Calu3 (cell line): ENCODE results near the gene TNFAIP2. TPM values are rescaled to one million over a fixed set of nuclear protein-coding genes. Genes with fewer than 3 reads are reported as not detected.
A peak's percentile ranks its signal among the peaks of the same experiment; 100 is the strongest.

ENCODE experiments used
- BruUV-seq: library from RNA; stranded (reverse); fragments of 400-500 nt; replicated peaks from 2 replicates; lab custom pipeline; 2021; lab: Mats Ljungman, UMichigan
- CTCF ChIA-PET: fragments of 300-600 bp; sonication (Branson Sonifier 250); formaldehyde crosslinking; loops from one replicate; lab custom pipeline; 2022; ENCODE audit warnings: antibody characterized with exemption; lab: Charles Lee
- DNase-seq: peaks from one replicate; pipeline ENCODE4 v3.0.0; 2022
- H3K27ac Mint-ChIP-seq: one replicate; pipeline ENCODE4 v1.8.0; 2022; ENCODE audit warnings: mixed read lengths; ENCODE audit not compliant: unreplicated experiment
- H3K27me3 Mint-ChIP-seq: one replicate; pipeline ENCODE4 v1.8.0; 2022; ENCODE audit warnings: mixed read lengths; ENCODE audit not compliant: unreplicated experiment
- H3K36me3 Mint-ChIP-seq: one replicate; pipeline ENCODE4 v1.8.0; 2022; ENCODE audit warnings: mild to moderate bottlenecking, moderate library complexity, mixed read lengths; ENCODE audit not compliant: insufficient read depth, unreplicated experiment
- H3K4me1 Mint-ChIP-seq: one replicate; pipeline ENCODE4 v1.8.0; 2022; ENCODE audit warnings: mild to moderate bottlenecking, low read depth, mixed read lengths; ENCODE audit not compliant: unreplicated experiment
- H3K4me3 Mint-ChIP-seq: one replicate; pipeline ENCODE4 v1.8.0; 2022; ENCODE audit warnings: mild to moderate bottlenecking, low read depth, moderate library complexity, mixed read lengths; ENCODE audit not compliant: unreplicated experiment
- H3K9me3 Mint-ChIP-seq: one replicate; pipeline ENCODE4 v1.8.0; 2022; ENCODE audit warnings: low read depth, mixed read lengths; ENCODE audit not compliant: unreplicated experiment
- intact Hi-C: fragments of 100-400 bp; cut with micrococcal nuclease; formaldehyde crosslinking; loops from one replicate; pipeline ENCODE4 v1.10.0; 2022; ENCODE audit not compliant: unreplicated experiment
- total RNA-seq: library from RNA; stranded (reverse); gene quantifications from 2 replicates; pipeline ENCODE4 v1.2.3, GENCODE V29; 2022
- TF ChIP-seq, protein P1 (sequence below): fragments of 200-600 bp; IDR thresholded peaks from one replicate; pipeline ENCODE4 v1.8.0; 2022; ENCODE audit warnings: antibody characterized with exemption; ENCODE audit not compliant: unreplicated experiment

TNFAIP2 gene
- total RNA-seq, 1 experiment from 2014 or later = 195 TPM

DNA sequence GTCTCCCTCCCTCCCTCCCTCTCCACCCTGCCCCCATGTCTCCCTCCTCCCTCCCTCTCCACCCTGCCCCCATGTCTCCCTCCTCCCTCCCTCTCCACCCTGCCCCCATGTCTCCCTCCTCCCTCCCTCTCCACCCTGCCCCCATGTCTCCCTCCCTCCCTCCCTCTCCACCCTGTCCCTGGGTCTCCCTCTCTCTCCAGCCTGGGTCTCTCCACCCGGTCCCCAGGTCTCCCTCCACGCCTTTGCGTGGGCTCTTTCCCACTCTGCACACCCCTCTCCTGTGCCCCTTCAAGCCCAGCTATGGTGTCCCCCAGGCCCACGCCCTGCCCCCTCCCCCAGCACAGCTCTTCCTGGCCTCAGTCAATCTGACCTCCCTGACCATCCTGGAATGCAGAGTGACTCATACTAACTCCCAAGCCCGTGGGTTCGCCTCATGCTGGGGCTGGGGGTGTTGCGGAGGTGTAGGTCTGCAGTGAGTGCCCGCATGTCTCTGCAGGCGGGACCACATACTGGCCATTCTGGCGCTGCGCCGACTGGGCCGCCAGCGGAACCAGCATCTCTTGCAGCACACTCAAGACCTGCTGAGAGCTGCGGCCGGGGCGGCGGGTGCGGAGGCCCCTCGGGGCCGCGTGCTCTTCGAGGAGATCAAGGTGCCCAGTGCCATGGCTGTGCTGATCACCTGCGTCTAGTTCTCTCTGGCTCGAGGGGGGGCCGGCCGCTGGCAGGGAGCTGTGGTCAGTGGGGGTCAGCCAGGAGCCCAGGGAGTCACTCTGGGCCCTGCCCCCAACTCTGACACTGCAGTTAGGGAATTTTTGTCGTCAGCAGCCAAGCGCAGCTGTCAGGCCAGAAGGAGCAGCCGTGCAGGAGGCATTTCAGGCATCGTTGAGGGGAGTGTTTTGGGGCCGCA lies 13.5 kb upstream of the TNFAIP2 start:
- H3K9me3 Mint-ChIP-seq = no peaks in the 10 kb centered on the region
- intact Hi-C loops = no loop called here
- peaks cover 17% of the 10 kb centered on the region for H3K36me3 Mint-ChIP-seq
- TF ChIP-seq, protein P1, sequence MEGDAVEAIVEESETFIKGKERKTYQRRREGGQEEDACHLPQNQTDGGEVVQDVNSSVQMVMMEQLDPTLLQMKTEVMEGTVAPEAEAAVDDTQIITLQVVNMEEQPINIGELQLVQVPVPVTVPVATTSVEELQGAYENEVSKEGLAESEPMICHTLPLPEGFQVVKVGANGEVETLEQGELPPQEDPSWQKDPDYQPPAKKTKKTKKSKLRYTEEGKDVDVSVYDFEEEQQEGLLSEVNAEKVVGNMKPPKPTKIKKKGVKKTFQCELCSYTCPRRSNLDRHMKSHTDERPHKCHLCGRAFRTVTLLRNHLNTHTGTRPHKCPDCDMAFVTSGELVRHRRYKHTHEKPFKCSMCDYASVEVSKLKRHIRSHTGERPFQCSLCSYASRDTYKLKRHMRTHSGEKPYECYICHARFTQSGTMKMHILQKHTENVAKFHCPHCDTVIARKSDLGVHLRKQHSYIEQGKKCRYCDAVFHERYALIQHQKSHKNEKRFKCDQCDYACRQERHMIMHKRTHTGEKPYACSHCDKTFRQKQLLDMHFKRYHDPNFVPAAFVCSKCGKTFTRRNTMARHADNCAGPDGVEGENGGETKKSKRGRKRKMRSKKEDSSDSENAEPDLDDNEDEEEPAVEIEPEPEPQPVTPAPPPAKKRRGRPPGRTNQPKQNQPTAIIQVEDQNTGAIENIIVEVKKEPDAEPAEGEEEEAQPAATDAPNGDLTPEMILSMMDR = no peak
- H3K27ac Mint-ChIP-seq = no peak overlapping the region
- no peaks in the 10 kb centered on the region for H3K27me3 Mint-ChIP-seq
- BruUV-seq = no TSS peak
- H3K4me1 Mint-ChIP-seq = peaks cover 49% of the 10 kb centered on the region
- no peak for DNase-seq
- peak overlapping the region; percentile 34 for H3K4me3 Mint-ChIP-seq
- CTCF ChIA-PET = no interaction called here

DNA sequence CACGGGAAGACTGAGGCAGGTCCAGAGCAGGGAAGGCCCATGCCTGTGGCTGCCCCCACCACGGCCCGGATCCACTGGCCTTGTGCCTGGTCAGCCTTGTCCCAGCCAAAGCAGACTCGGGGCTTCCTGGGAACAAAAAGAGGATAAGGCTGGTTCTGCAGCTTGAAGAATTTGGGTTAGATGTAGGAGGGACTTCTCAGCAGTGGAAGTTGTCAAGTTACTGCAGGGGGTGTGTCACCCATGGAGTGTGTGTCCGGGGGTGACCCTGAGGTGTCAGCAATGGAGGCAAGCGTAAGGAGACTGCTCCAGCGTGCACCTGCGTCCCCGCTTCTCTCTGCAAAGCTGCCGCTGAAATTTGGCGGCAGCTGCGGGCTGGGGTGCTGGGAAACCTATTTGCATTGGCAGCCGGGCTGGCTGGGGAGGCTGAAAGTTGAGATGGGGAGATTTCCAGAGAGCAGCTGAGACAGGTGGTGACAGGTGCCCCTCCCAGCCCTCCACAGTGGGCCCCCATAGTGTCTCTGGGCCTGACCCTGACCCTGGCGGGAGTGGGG lies 12.5 kb upstream of the TNFAIP2 start:
- DNase-seq = no peak
- CTCF ChIA-PET = interaction anchor here (0.6 kb wide), 1 partner anchor 113 kb away, joined by 4 read pairs; no protein-coding TSS in a partner anchor
- no peaks in the 10 kb centered on the region for H3K9me3 Mint-ChIP-seq
- intact Hi-C loops = no loop called here
- TF ChIP-seq, protein P1 = no peak
- H3K4me3 Mint-ChIP-seq = peak overlapping the region; percentile 34
- BruUV-seq = no TSS peak
- no peaks in the 10 kb centered on the region for H3K27me3 Mint-ChIP-seq
- H3K36me3 Mint-ChIP-seq = peaks cover 9% of the 10 kb centered on the region
- peaks cover 45% of the 10 kb centered on the region for H3K4me1 Mint-ChIP-seq
- H3K27ac Mint-ChIP-seq = peak overlapping the region; percentile 20

DNA sequence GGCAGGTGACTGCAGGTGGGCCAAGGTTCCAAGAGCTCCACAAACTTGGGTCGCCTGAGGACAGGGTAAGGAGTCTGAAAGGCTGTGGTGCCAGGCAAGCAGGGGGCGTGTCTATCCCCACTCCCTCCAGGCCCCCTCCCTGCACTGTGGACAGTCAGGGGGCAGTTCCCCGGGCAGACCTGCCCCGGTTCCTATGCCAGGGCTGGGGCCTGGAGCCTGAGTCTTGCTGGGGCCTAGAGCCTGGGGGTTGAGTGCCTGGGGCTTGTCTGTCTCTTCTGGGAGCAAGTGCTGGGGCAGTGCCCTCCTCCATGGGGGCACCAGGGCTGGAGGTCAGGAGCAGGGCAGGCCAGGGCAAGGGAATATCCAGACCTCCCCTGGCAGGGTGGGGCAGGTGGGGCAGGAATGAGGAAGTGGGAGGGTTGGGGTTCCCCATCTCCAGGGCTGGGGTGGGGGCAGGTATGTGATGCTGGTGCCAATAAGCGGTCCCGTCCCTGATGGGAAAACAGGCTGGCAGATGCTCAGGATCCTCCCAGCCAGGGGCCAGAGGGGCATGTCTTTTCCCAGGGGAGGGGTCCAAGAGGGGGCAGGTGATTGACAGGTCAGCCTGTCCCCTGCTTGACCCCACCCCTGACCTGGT lies 11.9 kb upstream of the TNFAIP2 start:
- Mint-ChIP-seq H3K9me3 (no peaks in the 10 kb centered on the region), H3K27ac (peak overlapping the region; percentile 20), H3K36me3 (peaks cover 14% of the 10 kb centered on the region), H3K4me1 (peaks cover 50% of the 10 kb centered on the region), H3K27me3 (no peaks in the 10 kb centered on the region), H3K4me3 (peak overlapping the region; percentile 34)
- TF ChIP-seq, protein P1 = no peak
- CTCF ChIA-PET = interaction anchor here (0.6 kb wide), 1 partner anchor 112 kb away, joined by 4 read pairs; no protein-coding TSS in a partner anchor
- intact Hi-C loops = no loop called here
- BruUV-seq = no TSS peak
- peak; percentile 79 for DNase-seq

DNA sequence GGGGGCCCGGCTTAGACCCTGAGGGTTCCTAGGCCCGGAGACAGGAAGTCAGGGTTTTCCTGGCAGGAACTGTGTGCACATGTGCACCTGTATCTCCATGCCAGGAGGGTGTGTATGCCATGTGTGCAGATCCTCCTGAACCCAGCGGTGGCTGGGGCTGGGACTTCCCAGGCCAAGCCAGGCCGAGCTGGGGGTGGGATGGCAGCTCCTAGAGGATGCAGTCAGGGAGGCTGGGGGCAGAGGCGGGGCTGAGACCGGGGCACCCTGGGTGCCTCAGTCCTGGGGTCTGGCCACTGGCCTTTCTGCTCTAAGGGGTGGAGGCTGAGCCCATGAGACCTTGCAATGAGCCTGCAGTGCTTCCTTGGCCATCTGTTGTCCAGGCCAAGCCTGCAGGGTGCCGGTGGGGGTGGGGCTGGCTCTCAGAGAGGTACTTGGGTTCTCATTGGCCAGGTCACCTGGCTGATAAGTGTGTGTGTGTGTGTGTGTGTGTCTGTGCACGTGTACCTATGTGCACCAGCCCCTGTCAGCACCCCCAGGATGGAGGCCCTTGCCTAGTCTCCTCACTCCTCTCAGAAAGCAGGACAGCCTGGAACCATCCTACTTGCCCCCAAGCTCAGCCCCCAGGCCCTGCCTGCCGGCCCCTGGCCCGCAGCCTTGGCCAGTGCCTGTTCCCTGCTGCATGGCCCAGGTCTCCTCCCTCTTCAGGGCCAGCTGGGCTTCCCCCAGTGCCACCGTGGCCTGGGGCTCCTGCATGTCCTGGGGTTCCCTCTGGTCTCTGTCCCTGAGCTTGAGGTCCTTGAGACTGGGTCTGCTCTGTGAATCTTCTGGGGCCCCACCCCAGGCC lies 10.6 kb upstream of the TNFAIP2 start:
- TF ChIP-seq, protein P1 = no peak
- BruUV-seq = no TSS peak
- CTCF ChIA-PET = interaction anchor here (0.9 kb wide), 1 partner anchor 8 kb away, joined by 3 read pairs; no protein-coding TSS in a partner anchor
- intact Hi-C loops = no loop called here
- Mint-ChIP-seq H3K9me3 (no peaks in the 10 kb centered on the region), H3K27me3 (no peaks in the 10 kb centered on the region), H3K27ac (peak overlapping the region; percentile 63), H3K36me3 (peaks cover 19% of the 10 kb centered on the region), H3K4me3 (no peak overlapping the region), H3K4me1 (peaks cover 56% of the 10 kb centered on the region)
- no peak for DNase-seq
